Liver (tissue), 3 donors: ENCODE measurements around the gene ADAMTS14.

Source experiments
- SP1 ChIP-seq: IDR thresholded peaks from 2 replicates; pipeline ENCODE4 v1.6.1; 2018; ENCODE audit warnings: antibody characterized with exemption, mild to moderate bottlenecking
- TF ChIP-seq, protein P1 (sequence below): fragments of 150-350 bp; IDR thresholded peaks from 2 replicates; pipeline ENCODE4 v1.5.1; 2017; ENCODE audit warnings: improper control_type of control experiment, low read depth, low read length; ENCODE audit not compliant: missing input control
- donor health status: healthy.
- donor health status: healthy.

DNA sequence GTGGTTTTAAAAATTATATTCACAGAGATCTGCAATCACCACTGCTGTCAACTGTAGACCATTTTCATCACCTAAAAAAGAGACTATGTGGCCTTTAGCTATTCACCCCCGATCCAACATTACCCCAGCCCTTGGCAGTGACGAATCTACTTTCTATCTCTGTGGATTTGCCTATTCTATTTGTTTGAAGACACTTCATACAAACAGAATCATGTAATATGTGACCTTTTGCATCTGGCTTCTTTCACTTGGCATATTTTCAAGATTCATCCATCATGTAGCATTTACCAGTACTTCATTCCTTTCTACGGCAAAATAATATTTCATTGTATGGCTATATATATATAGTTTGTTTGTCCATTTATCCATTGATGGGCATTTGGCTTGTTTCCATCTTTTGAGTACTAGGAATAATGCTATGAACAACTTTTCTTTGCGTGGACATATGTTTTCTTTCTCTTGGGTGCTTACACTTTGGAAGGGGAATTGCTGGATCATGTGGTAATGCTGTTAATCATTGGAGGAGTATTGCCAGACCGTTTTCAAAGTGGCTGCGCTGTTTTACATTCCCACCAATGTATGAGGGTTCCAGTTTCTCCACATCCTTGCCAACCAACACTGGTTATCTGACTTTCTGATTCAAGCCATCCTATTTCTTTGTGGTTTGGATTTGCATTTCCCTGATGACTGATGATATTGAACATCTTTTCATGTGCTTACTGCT is 22.3 kb downstream of the ADAMTS14 start:
- no peak for TF ChIP-seq SP1
- TF ChIP-seq, protein P1, sequence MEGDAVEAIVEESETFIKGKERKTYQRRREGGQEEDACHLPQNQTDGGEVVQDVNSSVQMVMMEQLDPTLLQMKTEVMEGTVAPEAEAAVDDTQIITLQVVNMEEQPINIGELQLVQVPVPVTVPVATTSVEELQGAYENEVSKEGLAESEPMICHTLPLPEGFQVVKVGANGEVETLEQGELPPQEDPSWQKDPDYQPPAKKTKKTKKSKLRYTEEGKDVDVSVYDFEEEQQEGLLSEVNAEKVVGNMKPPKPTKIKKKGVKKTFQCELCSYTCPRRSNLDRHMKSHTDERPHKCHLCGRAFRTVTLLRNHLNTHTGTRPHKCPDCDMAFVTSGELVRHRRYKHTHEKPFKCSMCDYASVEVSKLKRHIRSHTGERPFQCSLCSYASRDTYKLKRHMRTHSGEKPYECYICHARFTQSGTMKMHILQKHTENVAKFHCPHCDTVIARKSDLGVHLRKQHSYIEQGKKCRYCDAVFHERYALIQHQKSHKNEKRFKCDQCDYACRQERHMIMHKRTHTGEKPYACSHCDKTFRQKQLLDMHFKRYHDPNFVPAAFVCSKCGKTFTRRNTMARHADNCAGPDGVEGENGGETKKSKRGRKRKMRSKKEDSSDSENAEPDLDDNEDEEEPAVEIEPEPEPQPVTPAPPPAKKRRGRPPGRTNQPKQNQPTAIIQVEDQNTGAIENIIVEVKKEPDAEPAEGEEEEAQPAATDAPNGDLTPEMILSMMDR, result no peak
